GM18868 (cell line): ENCODE results near the gene APEH.

Source experiments
- ATAC-seq: cut with Tn5 transposase; IDR thresholded peaks from one replicate; pipeline ENCODE4 v1.9.1; 2021; ENCODE audit warnings: mild to moderate bottlenecking, moderate library complexity; ENCODE audit not compliant: unreplicated experiment

APEH gene

GRCh38 chr3:49650177-49650576 is 24.0 kb upstream of the APEH start:
- ATAC-seq, result no peak

DNA sequence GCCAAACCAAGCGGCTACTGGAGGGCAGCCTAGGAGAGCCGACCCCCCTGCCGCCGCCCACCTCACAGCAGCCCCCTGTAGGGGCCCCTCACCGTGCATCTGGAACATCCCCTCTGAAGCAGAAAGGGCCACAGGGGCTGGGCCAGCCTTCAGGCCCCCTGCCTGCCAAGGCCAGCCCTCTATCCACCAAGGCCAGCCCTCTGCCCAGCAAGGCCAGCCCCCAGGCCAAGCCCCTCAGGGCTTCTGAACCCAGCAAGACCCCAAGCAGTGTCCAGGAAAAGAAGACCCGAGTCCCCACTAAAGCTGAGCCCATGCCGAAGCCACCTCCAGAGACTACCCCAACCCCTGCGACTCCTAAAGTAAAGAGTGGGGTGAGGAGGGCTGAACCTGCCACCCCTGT is 23.5 kb upstream of the APEH start:
- no peak for ATAC-seq

DNA sequence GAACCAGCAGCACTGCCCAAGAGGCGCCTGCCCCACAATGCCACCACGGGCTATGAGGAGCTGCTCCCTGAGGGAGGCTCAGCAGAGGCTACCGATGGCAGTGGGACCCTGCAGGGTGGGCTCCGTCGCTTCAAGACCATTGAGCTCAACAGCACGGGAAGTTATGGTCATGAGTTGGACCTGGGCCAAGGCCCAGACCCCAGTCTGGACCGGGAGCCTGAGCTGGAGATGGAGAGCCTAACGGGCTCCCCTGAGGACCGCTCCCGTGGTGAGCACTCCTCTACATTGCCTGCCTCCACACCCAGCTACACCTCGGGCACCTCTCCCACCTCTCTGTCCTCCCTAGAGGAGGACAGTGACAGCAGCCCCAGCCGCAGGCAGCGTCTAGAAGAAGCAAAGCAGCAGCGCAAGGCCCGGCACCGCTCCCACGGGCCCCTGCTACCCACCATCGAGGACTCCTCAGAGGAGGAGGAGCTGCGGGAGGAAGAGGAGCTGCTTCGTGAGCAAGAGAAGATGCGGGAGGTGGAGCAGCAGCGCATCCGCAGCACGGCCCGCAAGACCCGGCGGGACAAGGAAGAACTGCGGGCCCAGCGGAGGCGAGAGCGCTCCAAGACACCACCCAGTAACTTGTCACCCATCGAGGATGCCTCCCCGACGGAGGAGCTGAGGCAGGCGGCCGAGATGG is 21.8 kb upstream of the APEH start:
- no peak for ATAC-seq

- no peak for ATAC-seq
Observed at GRCh38 chr3:49652903-49653415, 21.2 kb upstream of the APEH start.

- ATAC-seq, result no peak
Observed at GRCh38 chr3:49653621-49654020, 20.5 kb upstream of the APEH start.

- no peak for ATAC-seq
Observed at GRCh38 chr3:49654176-49654825, 19.9 kb upstream of the APEH start.

- ATAC-seq, result no peak
Observed at GRCh38 chr3:49654955-49655556, 19.1 kb upstream of the APEH start.

- ATAC-seq, result no peak
Observed at GRCh38 chr3:49655731-49656285, 18.3 kb upstream of the APEH start.

- no peak for ATAC-seq
Observed at GRCh38 chr3:49656541-49657112, 17.5 kb upstream of the APEH start.

DNA sequence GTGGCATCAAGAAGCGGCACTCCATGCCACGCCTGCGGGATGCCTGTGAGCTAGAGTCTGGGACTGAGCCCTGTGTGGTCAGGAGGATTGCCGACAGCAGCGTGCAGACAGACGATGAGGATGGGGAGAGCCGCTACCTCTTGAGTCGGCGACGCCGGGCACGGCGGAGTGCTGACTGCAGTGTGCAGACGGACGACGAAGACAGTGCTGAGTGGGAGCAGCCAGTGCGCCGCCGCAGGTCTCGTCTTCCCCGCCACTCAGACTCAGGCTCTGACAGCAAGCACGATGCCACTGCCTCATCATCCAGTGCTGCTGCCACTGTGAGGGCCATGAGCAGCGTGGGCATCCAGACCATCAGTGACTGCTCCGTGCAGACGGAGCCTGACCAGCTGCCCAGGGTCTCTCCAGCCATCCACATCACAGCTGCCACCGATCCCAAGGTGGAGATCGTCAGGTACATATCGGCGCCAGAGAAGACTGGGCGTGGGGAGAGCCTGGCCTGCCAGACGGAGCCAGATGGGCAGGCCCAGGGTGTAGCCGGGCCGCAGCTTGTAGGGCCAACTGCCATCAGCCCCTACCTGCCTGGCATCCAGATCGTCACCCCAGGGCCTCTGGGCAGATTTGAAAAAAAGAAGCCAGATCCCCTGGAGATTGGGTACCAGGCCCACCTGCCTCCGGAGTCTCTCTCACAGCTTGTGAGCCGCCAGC is 16.8 kb upstream of the APEH start:
- no peak for ATAC-seq

DNA sequence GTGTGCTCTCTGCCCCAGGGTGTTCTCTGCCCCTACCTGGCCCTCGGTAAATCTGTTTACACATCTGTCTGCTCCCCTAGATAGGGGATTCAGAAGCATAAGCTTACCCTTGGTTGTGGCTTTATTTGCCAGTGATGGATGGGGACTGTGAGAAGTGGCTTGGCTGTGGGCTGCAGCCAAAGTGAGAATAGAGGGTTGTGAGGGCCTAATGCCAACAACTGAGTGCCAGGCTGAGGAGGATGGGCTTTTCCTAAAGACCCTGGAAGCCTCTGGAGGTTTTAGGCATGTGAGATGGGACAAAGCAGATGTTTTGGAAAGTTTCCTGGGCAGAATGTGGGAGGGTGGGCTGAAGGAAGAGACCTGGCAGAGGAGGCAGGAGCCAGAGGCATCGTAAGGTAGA is 15.4 kb upstream of the APEH start:
- no peak for ATAC-seq

DNA sequence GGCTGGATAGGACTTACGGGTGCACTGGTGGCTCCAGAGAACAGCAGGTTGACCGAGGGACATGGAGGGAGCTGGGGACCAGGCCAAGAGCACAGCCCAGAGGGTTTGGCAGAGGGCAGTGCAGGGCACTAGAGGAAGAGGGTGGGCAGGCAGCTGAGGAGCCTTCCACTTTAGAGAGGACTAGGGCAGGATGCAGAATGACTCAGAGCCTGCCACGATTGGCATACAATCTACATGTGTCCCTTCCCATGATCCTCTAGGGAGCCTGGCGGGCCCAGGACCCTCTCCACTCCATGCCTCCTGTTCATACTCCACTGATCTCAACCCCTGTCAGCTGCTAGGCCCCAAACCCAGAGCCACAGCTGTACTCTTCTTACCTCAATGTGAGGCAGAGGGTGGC is 14.4 kb upstream of the APEH start:
- ATAC-seq, result no peak

GRCh38 chr3:49661281-49661680 is 12.9 kb upstream of the APEH start:
- no peak for ATAC-seq

DNA sequence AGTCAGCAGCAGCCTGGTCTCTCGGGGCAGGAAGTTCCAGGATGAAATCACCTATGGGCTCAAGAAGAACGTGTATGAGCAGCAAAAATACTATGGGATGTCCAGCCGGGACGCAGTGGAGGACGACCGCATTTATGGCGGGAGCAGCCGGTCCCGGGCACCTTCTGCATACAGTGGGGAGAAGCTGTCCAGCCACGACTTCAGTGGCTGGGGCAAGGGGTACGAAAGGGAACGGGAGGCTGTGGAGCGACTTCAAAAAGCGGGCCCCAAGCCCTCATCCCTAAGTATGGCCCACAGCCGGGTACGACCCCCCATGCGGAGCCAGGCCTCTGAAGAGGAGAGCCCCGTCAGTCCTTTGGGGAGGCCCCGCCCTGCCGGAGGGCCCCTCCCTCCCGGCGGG is 12.1 kb upstream of the APEH start:
- ATAC-seq, result no peak

DNA sequence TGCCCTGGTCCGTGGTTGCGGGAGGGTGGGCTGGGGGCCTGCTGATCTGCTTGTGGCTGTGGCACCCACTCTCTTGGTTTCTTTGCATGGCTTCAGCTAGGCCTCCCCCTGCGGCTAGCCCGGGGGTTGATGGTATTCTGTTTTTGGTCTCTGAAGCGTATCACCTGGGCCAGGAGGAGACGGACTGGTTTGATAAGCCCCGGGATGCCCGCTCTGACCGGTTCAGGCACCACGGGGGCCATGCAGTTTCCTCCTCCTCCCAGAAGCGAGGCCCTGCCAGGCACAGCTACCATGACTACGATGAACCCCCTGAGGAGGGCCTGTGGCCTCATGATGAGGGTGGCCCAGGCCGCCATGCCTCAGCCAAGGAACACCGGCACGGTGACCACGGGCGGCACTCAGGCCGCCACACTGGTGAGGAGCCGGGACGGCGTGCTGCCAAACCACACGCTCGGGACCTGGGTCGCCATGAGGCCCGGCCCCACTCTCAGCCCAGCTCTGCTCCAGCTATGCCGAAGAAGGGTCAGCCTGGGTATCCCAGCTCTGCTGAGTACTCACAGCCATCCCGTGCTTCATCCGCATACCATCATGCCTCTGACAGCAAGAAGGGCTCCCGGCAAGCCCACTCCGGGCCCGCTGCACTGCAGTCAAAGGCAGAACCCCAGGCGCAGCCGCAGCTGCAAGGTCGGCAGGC is 11.3 kb upstream of the APEH start:
- no peak for ATAC-seq

- ATAC-seq, result no peak
Observed at GRCh38 chr3:49663831-49664230, 10.3 kb upstream of the APEH start.

GRCh38 chr3:49664300-49664699 is 9.9 kb upstream of the APEH start:
- no peak for ATAC-seq

GRCh38 chr3:49665822-49666519 is 8.2 kb upstream of the APEH start:
- no peak for ATAC-seq

- no peak for ATAC-seq
Observed at GRCh38 chr3:49666592-49666991, 7.6 kb upstream of the APEH start.
